OCI-LY7 (cell line): Measurements from ENCODE around the gene TEPSIN.

ENCODE experiments used
- EZH2phosphoT487 ChIP-seq: fragments of 200-600 bp; sonication (generic); IDR thresholded peaks from 2 replicates; pipeline ENCODE4 v1.6.1; 2018; ENCODE audit warnings: low read depth, borderline replicate concordance, mild to moderate bottlenecking, mixed run types, antibody characterized with exemption, low read length, moderate library complexity, mixed read lengths
- TF ChIP-seq, protein P1 (sequence below): fragments of 200-600 bp; sonication (generic); conservative IDR thresholded peaks from 2 replicates; pipeline ENCODE4 v1.5.1; 2014; ENCODE audit warnings: mild to moderate bottlenecking, antibody characterized with exemption, low read length, moderate library complexity, mixed read lengths

GRCh38 chr17:81206657-81207056, 32.2 kb downstream of the TEPSIN start:
- TF ChIP-seq, protein P1, sequence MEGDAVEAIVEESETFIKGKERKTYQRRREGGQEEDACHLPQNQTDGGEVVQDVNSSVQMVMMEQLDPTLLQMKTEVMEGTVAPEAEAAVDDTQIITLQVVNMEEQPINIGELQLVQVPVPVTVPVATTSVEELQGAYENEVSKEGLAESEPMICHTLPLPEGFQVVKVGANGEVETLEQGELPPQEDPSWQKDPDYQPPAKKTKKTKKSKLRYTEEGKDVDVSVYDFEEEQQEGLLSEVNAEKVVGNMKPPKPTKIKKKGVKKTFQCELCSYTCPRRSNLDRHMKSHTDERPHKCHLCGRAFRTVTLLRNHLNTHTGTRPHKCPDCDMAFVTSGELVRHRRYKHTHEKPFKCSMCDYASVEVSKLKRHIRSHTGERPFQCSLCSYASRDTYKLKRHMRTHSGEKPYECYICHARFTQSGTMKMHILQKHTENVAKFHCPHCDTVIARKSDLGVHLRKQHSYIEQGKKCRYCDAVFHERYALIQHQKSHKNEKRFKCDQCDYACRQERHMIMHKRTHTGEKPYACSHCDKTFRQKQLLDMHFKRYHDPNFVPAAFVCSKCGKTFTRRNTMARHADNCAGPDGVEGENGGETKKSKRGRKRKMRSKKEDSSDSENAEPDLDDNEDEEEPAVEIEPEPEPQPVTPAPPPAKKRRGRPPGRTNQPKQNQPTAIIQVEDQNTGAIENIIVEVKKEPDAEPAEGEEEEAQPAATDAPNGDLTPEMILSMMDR = no peak
- TF ChIP-seq EZH2phosphoT487 = no peak
